RCC 7860 (cell line): ENCODE results near the gene SAMD14.
"Not testable (repeated sequence)": the region's sequence is repeated elsewhere in the genome, so short reads cannot be mapped to it uniquely, and the experiment has no call there.

Experiments used
- DNase-seq: peaks from one replicate; pipeline ENCODE4 v3.0.0-alpha.2; 2015; ENCODE audit warnings: low spot score
- FAIRE-seq: peaks from 2 replicates; lab custom pipeline; 2012; peaks lifted over from hg19 to GRCh38; lab: Jason Lieb, UNC

Gene SAMD14

GRCh38 chr17:50079334-50080095 is 50.4 kb downstream of the SAMD14 start:
- no peak for DNase-seq
- no peak for FAIRE-seq

- DNase-seq (no peak), FAIRE-seq (no peak)
Measured at GRCh38 chr17:50078430-50078829, 51.5 kb downstream of the SAMD14 start.

- DNase-seq = no peak
- FAIRE-seq = no peak
Measured at GRCh38 chr17:50076591-50077235, 53.2 kb downstream of the SAMD14 start.

GRCh38 chr17:50076221-50076590 is 53.8 kb downstream of the SAMD14 start:
- FAIRE-seq (no peak), DNase-seq (no peak)

GRCh38 chr17:50075446-50076032 is 54.4 kb downstream of the SAMD14 start:
- FAIRE-seq (no peak), DNase-seq (no peak)

GRCh38 chr17:50074227-50074626 is 55.7 kb downstream of the SAMD14 start:
- FAIRE-seq = no peak

GRCh38 chr17:50072925-50073324 is 57.0 kb downstream of the SAMD14 start:
- FAIRE-seq = no peak
- DNase-seq = no peak

More at GRCh38 chr17:50074227-50074626, 55.7 kb downstream of the SAMD14 start:
- no peak for DNase-seq

GRCh38 chr17:50072130-50072529 is 57.8 kb downstream of the SAMD14 start:
- FAIRE-seq = no peak
- DNase-seq = no peak

GRCh38 chr17:50071692-50072091 is 58.3 kb downstream of the SAMD14 start:
- FAIRE-seq (no peak), DNase-seq (no peak)

- no peak for FAIRE-seq
Measured at GRCh38 chr17:50070908-50071680, 58.9 kb downstream of the SAMD14 start.

GRCh38 chr17:50067996-50068395 is 62.0 kb downstream of the SAMD14 start:
- FAIRE-seq = no peak
- DNase-seq = no peak

More at GRCh38 chr17:50070908-50071680, 58.9 kb downstream of the SAMD14 start:
- no peak for DNase-seq

- FAIRE-seq (no peak), DNase-seq (no peak)
Measured at GRCh38 chr17:50066995-50067394, 63.0 kb downstream of the SAMD14 start.

- no peak for DNase-seq
- no peak for FAIRE-seq
Measured at GRCh38 chr17:50065056-50065455, 64.9 kb downstream of the SAMD14 start.

- FAIRE-seq (peak; percentile 93), DNase-seq (peak; percentile 98)
Measured at GRCh38 chr17:50064253-50065001, 65.5 kb downstream of the SAMD14 start.

GRCh38 chr17:50063561-50064252 is 66.3 kb downstream of the SAMD14 start:
- peak; percentile 84 for DNase-seq

GRCh38 chr17:50062293-50063243 is 67.4 kb downstream of the SAMD14 start:
- peak; percentile 97 for FAIRE-seq
- DNase-seq = peak; percentile 99

More at GRCh38 chr17:50063561-50064252, 66.3 kb downstream of the SAMD14 start:
- peak; percentile 74 for FAIRE-seq

- not testable (repeated sequence) for FAIRE-seq
- DNase-seq = peak; percentile 50
Measured at GRCh38 chr17:50061713-50062045, 68.3 kb downstream of the SAMD14 start.

GRCh38 chr17:50060951-50061712 is 68.8 kb downstream of the SAMD14 start:
- FAIRE-seq = peak; percentile 18
- DNase-seq = no peak
